HG03025 (cell line): Measurements from ENCODE around the gene HEATR3.

Source experiments
- ATAC-seq: cut with Tn5 transposase; IDR thresholded peaks from one replicate; pipeline ENCODE4 v1.9.1; 2021; ENCODE audit warnings: mild to moderate bottlenecking, moderate library complexity; ENCODE audit not compliant: unreplicated experiment, low FRiP score

Gene HEATR3

GRCh38 chr16:50065624-50066481 lies at the start of gene HEATR3:
Gene HEATR3, plus strand, starts transcription at chr16:50065970. Its CDS starts 162 bp downstream, at chr16:50066132.
- peak; percentile 82 for ATAC-seq

DNA sequence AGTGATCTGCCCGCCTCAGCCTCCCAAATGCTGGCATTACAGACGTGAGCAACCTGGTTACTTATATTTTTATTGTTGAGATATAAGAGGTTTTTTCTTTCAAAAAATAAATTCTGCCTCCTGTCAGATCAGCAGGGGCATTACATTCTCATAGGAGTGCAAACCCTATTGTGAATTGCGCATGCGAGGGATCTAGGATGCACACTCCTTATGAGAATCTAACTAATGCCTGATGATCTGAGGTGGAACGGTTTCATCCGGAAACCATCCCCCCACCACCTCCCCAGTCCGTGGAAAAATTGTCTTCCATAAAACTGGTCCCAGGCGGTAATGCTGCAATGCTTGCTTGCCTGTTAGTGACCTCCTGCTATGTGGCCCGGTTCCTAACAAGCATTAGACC lies 48.2 kb upstream of the HEATR3 start:
- no peak for ATAC-seq

GRCh38 chr16:50021544-50021943 lies 44.2 kb upstream of the HEATR3 start:
- no peak for ATAC-seq

DNA sequence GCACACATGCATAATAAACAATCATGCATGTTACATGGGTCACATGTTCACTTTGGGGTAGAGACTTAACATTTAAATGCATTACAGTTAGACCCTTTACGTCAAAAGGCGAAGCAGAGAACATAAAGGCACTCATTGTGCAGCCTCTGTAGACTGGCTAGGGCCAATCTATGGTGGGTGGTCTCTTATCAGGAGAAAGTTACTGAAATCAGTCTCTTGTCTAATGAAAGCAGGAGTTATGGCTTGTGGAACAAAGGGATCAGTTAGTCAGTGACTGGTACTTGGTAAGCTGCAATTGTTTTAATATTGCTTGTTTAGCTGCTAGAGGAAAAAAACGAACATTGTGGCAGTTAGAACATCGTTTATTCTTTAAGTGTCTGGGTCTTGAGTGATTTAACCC lies 42.1 kb upstream of the HEATR3 start:
- no peak for ATAC-seq

- no peak for ATAC-seq
Observed at GRCh38 chr16:50024207-50024606, 41.6 kb upstream of the HEATR3 start.

GRCh38 chr16:50024684-50025536 lies 40.9 kb upstream of the HEATR3 start, which contains the start of gene CNEP1R1:
Gene CNEP1R1, plus strand, starts transcription at chr16:50025225. Its CDS starts 91 bp downstream, at chr16:50025316.
- ATAC-seq = peak; percentile 98

DNA sequence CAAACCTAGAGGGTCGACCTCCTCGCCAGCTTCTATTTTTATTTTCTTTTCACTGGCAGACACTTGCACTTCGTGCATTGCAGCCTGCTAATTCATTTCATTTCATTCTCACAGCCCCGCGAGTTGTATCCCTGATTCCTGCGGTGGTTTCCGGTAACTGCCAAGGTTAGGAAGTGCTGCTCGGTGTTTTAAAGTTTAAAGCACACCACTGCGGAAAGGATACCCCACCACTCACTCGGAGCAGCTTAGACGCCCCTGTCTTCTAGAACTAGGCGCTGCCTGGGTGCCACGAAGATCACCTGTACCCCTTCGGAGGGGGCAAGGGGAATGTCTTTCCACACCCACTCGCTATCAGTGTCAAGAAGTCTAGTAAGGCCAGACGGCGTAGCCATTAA lies 40.2 kb upstream of the HEATR3 start:
- ATAC-seq = no peak

DNA sequence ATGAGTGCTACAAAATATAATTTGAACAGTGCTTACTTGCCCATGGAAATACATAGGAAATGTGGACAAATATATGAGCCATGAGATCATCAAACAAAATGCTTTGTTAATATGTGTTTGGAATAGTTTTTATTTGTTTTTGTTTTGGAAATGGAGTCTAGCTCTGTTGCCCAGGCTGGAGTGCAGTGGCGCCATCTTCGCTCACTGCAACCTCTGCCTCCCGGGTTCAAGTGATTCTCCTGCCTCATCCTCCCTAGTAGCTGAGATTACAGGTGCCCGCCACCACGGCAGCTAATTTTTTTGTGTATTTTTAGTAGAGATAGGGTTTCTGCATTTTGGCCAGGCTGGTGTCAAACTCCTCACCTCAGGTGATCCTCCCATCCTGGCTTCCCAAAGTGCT lies 37.9 kb upstream of the HEATR3 start:
- no peak for ATAC-seq

DNA sequence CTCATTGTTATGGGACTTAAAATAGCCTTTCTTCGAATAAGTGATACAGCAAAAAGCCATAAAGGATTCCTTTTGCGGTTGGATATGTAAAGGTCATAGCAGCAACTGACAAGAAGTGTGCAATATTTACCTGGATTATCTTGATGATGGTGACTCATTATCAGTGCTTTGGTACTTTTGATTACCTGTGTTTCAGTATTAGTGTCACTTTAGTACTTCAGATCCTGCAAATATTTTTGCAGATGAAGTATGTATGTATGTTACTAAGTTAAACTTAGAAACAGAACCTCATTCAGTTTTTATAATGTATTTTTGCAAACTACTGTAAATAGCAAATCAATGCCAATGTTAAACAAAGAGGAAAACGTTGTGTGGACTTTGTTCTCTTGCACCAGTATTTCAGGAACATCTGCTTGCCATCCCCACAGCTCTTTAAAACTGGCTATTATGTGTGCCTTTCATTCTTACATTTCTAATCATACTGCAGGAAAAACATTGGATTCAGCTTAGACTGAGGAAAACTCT lies 30.2 kb upstream of the HEATR3 start:
- ATAC-seq = no peak

GRCh38 chr16:50036426-50036825 lies 29.3 kb upstream of the HEATR3 start:
- ATAC-seq = no peak

DNA sequence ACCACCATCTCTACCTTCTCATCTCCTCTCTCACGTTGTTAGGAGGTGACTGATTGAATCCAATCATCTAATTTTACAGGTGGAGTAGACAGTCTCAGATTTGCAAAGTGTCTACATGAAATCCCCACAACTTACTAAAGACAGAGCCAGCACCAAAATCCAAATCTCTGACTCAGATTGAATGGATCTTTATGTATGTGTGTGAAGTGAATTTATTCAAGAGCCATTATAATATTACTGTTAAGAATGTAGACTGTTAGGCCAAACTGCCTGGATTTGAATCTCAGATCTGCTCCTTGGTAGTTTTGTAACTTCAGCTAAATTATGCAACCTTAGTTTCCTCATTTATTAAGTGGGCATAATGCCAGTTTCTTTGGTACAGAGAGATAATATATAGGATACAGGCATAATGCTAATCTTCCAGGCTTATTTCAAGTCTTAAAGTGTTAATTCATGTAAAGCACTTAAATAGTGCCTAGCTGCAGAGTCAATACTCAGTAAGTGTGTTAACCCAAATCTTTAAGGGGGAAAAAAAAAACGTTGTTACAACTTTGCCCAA lies 28.0 kb upstream of the HEATR3 start:
- ATAC-seq = no peak

DNA sequence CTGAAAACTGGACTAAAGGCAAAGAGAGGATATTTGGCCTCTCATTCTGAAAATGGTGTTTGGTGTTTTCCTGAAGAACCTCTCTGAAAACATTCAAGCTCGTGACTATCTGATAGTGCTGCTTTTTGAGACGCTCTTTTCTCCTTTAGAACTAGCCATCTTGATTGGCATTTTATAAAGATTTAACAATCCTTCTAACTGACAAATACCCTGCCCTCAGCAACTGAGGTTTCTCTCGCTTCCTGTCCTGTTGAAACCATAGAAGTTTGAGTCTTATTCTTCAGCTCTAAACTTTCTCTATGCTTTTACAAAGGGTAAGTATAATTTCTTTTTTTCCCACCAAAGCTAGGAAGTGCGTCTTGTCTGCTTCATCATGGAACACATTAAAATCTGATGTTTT lies 27.5 kb upstream of the HEATR3 start:
- ATAC-seq = no peak

DNA sequence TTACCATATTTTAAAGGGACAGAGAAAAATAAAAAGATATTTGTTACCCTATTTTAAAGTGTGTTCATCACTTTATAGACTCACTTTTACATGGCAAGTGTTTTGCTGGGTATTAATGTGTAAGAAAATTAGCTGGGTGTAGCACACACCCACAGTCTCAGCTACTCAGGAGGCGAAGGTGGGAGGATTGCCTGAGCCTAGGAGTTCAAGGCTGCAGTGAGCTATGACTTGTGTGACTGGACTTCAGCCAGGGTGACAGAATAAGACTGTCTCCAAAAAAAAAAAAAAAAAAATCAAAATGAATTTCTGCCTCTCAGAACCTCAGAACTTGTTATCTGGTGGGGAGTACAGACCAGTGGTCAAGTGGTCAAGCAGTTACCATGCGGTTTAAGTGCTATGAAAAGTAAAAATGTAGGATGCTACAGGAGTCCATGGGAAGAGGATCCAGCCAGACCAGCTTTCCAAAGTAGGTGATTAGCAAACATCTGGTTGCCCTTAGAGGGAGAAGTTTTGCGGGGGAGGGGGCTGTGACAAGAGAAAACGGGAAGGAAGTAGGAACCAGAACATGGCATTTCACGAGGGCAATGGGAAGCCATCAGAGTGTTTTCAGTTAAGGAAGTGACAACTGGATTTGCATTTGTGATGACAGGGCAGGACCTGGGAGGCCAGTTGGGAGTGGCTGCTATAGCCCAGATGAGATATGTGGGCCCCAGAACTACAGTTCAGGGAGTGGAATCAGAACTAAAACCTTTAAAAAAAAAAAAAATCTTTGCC lies 26.8 kb upstream of the HEATR3 start:
- ATAC-seq = no peak

- no peak for ATAC-seq
Observed at GRCh38 chr16:50040018-50040417, 25.8 kb upstream of the HEATR3 start.

GRCh38 chr16:50040710-50041109 lies 25.1 kb upstream of the HEATR3 start:
- no peak for ATAC-seq

GRCh38 chr16:50043358-50043757 lies 22.4 kb upstream of the HEATR3 start:
- no peak for ATAC-seq

- no peak for ATAC-seq
Observed at GRCh38 chr16:50045412-50045811, 20.4 kb upstream of the HEATR3 start.

DNA sequence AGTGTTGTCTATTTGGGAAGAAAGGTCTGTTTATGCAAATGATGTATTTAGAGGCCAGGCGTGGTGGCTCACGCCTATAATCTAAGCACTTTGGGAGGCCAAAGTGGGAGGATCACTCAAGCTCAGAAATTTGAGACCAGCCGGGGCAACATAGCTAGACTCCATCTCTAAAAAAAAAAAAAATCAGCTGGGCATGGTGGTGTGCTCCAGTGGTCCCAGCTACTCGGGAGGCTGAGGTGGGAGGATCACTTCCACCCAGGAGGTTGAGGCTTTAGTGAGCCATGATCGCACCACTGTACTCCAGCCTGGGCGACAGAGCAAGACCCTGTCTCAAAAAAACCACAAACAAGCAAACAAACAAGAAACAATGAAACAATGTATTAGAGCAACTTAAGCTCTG lies 18.9 kb upstream of the HEATR3 start:
- no peak for ATAC-seq

- no peak for ATAC-seq
Observed at GRCh38 chr16:50047864-50048263, 17.9 kb upstream of the HEATR3 start.

GRCh38 chr16:50050802-50051201 lies 15.0 kb upstream of the HEATR3 start:
- ATAC-seq = no peak
